GM20000 (cell line): ENCODE results near the gene ACSF3.

Experiments used
- DNase-seq: peaks from one replicate; pipeline ENCODE4 v3.0.0; 2012; ENCODE audit warnings: low spot score
- TF ChIP-seq, protein P1 (sequence below): IDR thresholded peaks from 2 replicates; pipeline ENCODE4 v1.5.1; 2012; ENCODE audit warnings: mild to moderate bottlenecking, control low read depth; ENCODE audit errors: extremely low read depth, missing control alignments

Gene ACSF3

DNA sequence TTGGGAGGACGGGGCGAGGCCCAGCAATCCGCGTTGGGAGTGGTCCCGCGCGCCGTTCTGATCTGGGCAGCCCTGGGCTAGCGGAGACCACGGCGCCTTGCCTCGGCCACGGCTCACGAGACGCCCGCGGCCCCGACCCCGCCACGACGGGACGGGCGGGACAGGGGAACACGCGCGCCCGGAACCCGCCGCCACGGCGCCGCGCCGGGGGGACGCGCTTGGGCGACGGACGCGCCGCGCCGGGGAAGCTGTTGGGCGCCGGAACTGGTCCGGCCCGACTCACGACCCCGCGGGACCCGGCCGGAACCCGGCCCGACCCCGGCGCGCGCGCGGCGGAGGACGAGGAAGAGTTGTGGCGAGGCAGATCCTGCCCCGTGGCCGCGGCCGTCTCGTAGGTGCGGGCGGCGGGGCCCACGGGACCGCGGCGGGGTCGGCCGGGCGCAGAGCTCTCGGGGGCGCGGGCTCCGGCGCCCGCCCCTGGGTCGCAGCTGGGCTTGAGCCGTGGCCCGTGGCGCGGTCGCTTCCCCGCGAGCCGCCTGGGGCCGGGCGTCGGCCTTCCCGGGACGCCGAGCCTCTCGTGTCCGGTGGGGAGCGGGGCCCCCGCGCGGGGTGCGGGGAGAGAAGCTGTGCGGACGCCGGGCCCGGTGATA lies at the start of gene ACSF3:
Gene ACSF3 (plus strand): TSS at position 251 of the 650 bp plus-strand sequence. CDS start 6,830 bp downstream, outside the sequence.
- DNase-seq, result peak; percentile 95
- TF ChIP-seq, protein P1, sequence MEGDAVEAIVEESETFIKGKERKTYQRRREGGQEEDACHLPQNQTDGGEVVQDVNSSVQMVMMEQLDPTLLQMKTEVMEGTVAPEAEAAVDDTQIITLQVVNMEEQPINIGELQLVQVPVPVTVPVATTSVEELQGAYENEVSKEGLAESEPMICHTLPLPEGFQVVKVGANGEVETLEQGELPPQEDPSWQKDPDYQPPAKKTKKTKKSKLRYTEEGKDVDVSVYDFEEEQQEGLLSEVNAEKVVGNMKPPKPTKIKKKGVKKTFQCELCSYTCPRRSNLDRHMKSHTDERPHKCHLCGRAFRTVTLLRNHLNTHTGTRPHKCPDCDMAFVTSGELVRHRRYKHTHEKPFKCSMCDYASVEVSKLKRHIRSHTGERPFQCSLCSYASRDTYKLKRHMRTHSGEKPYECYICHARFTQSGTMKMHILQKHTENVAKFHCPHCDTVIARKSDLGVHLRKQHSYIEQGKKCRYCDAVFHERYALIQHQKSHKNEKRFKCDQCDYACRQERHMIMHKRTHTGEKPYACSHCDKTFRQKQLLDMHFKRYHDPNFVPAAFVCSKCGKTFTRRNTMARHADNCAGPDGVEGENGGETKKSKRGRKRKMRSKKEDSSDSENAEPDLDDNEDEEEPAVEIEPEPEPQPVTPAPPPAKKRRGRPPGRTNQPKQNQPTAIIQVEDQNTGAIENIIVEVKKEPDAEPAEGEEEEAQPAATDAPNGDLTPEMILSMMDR, result no peak

DNA sequence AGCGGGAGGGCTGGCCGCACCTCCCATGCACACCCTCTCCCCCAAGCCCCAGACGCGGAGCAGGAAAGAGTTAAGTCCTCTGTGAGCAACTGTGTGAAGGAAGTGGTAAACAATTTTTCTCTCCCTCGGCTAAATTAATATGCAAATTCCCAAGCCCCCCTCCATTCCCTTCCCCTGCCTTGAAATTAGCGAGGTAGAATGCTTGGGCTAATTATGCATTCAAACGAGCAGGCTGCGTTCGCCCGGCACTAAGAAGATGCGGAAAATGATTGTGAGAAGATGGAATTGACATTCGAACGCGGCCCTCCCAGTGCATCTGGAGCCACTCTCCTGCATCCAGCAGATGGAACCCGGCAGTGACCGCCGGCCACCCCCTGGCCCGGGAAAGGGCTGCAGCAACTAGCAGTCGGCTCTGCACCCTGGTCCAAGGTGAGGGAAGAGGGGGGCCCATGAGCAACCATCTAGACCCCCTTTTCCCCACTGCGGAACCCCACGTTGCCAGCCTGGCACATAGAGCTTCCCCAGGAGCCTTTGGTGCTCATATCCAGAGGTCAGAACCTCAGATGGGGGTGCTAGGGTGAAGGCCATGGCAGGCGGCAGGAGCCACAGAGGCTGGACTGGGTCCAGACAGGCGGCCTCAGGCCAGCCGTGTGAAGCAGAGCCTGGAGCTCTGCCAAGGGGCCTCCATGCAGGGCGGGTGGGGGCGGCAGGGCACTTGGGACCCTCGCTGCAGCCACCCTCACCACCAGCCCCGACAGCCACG lies 49.1 kb upstream of the ACSF3 start:
- TF ChIP-seq, protein P1, result no peak
- no peak for DNase-seq

DNA sequence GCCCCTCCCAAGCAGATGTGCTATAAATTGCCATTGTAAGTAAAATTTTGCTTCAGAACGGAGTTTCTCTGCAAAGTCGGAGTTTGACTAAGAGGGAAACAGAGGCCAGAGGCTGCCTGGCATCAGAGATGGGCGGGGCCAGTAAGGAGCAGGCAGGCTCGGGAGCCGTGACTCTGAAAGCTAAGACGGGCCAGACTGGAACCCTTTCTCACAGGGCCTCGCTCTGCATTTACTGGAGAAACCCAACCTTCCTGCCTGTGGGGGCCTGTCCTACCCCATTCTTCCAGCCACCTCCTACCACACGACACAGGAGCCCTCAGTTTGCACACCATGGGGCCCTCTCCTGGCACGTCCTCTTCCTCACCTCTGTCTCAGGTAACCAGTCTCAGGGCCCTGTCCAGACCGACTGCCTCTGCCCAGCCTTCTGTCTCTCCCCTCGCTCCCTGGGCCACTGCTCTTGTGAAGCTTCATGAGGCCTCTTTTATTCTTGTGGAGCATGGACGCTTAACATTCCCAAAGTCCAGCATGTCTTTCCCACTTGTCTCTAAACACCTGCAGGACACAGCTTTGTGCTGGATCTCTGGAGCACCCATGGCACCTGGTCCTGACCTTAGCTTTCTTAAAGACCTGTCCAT lies 48.4 kb upstream of the ACSF3 start:
- TF ChIP-seq, protein P1, result no peak
- no peak for DNase-seq

DNA sequence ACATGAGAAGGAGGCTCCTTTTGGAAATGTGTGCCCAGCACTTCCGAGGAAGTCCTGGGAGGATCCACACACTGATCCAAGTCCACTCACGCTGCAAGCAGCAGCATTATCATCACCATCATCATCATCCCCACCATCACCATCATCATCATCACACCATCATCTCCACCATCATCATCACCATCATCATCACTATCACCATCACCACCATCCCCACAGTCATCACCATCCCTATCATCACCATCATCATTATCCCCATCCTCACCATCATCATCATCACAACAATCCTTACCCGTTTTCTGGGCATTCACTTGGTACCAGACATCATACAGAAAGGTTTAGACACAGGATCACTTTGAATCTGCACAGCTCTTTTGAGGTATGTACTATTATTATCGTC lies 47.8 kb upstream of the ACSF3 start:
- TF ChIP-seq, protein P1, result no peak
- DNase-seq, result no peak

DNA sequence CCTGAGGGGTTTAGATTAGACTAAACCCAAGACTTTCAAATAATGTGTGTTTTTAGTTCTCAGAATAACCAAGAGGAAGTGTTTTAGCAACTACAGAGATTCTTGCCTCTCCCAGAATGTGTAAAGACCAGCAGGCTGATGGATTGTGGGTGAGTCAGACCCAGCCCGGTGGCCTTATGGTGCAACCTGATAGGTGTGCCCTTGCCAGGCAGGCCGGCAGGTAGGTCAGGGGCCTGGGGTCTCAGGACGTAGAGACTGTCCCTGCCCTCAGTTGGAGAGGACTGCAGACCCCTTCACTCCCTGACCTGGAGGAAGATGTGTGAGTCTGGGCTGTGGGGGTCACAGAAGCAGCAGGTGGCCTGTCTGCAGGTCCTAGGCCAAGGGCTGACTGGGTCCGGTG lies 47.2 kb upstream of the ACSF3 start:
- TF ChIP-seq, protein P1, result no peak

DNA sequence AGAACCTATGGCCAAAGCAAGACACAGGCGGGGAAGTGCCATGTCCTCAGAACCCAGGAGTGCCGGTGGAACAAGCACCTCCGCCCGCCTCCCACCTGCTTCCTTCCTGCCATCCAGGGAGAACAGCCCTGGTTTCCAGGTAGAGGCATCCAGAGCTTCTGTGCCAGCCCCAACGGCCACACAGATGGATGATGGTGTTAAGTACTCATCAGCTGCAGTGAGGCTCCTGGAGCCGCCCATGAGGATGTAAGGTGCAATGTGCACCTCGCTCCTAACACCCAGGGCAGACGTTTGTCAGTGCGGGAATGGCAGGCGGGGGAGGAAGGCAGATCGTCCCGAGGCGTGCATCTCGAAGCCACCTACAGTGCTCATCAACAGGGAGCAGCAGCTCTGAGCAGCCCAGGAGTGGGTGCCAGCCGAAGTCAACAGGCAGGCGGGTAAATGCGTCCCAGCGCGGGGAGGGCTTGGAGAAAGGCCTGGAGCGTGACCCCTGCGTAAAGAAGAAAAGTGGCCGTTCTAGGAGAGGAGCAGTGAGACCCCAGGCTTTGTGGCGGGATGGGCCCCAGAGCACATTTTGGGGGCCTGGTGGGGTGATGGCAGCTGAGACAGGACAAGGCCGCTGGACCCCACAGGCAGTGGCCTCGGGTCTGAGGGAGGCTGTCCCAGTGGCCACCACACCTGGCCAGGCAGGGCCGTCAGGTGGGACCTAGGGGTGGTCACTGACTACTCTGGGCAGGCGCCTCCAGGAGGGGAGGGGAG lies 46.1 kb upstream of the ACSF3 start:
- TF ChIP-seq, protein P1, result no peak
- DNase-seq, result no peak

More for the DNA sequence above, 47.2 kb upstream of the ACSF3 start:
- DNase-seq, result no peak
